Choroid plexus epithelial cell (primary cell): ENCODE measurements around the gene RPS8.

Experiments
- DNase-seq: peaks from one replicate; pipeline ENCODE4 v3.0.0-alpha.2; 2010; ENCODE audit warnings: low read depth
- H3K4me3 ChIP-seq: 2 replicates; pipeline ENCODE4 v1.5.1; 2011; ENCODE audit warnings: low read depth, mild to moderate bottlenecking, control low read depth, low read length, moderate library complexity
- TF ChIP-seq, protein P1 (sequence below): conservative IDR thresholded peaks from 2 replicates; pipeline ENCODE4 v1.5.1; 2011; ENCODE audit warnings: low read depth, mild to moderate bottlenecking, control low read depth, inconsistent platforms, low read length, moderate library complexity

The RPS8 gene

DNA sequence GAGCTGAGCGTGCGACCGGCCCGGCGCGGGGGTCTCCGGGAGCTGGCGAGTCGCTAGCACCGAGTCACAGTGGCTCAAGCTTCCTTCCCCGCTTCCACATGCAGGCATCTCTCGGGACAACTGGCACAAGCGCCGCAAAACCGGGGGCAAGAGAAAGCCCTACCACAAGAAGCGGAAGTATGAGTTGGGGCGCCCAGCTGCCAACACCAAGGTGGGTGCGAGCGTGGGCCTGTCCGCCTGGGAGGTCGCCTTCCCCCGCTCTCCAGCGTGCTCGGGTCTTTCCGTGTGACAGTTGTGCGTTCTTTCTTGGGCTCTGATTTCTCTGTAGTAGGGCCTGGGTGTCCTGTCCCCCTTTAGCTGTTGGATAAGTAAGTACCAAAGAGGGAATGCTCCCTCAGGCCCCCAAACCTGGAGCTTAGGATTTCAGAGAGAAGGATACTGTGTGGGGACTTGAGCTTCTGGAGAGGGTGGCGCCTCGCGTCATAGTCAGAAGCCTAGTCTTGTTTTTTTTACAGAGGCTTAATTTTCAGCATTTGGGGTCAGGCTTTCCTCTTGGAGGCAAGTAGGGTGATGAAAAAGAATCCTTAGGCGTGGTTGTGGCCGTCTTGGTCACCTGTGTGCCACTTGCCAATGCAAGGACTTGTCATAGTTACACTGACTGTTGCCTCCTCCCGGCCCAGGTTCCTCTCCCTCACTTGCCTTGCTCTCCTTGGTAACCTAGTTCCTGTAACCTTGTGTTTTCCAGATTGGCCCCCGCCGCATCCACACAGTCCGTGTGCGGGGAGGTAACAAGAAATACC lies 790 bp downstream of the RPS8 start:
- peak overlapping the region; percentile 98 for H3K4me3 ChIP-seq
- TF ChIP-seq, protein P1, sequence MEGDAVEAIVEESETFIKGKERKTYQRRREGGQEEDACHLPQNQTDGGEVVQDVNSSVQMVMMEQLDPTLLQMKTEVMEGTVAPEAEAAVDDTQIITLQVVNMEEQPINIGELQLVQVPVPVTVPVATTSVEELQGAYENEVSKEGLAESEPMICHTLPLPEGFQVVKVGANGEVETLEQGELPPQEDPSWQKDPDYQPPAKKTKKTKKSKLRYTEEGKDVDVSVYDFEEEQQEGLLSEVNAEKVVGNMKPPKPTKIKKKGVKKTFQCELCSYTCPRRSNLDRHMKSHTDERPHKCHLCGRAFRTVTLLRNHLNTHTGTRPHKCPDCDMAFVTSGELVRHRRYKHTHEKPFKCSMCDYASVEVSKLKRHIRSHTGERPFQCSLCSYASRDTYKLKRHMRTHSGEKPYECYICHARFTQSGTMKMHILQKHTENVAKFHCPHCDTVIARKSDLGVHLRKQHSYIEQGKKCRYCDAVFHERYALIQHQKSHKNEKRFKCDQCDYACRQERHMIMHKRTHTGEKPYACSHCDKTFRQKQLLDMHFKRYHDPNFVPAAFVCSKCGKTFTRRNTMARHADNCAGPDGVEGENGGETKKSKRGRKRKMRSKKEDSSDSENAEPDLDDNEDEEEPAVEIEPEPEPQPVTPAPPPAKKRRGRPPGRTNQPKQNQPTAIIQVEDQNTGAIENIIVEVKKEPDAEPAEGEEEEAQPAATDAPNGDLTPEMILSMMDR = no peak
- peak; percentile 37 for DNase-seq

DNA sequence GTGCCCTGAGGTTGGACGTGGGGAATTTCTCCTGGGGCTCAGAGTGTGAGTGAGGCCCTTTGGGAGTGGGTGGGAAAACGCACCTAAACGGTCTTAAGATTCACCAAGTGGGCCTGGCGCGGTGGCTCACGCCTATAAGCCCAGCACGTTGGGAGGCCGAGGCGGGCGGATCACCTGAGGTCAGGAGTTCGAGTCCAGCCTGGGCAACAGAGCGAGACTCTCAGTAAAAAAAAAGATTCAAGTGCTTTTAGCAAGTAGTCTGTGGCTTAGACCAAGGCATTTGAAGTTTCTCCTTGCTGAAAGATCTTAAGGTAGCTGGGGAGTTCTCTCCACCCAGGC lies 1.4 kb downstream of the RPS8 start:
- TF ChIP-seq, protein P1 = no peak
- no peak for DNase-seq
- peak overlapping the region; percentile 98 for H3K4me3 ChIP-seq

DNA sequence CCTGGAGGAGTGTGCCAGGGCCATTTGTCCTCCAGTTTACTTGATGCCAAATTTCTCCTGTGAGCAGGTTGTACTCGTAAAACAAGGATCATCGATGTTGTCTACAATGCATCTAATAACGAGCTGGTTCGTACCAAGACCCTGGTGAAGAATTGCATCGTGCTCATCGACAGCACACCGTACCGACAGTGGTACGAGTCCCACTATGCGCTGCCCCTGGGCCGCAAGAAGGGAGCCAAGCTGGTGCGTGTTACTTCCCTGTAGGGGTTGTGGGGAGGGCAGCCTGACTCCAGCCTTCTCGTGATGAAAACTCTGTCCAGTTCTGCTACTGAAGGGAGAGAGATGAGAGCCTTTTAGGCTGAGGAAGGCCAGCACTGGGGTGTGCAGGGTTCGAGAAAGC lies 2.2 kb downstream of the RPS8 start:
- H3K4me3 ChIP-seq = peak overlapping the region; percentile 98
- TF ChIP-seq, protein P1 = no peak

DNA sequence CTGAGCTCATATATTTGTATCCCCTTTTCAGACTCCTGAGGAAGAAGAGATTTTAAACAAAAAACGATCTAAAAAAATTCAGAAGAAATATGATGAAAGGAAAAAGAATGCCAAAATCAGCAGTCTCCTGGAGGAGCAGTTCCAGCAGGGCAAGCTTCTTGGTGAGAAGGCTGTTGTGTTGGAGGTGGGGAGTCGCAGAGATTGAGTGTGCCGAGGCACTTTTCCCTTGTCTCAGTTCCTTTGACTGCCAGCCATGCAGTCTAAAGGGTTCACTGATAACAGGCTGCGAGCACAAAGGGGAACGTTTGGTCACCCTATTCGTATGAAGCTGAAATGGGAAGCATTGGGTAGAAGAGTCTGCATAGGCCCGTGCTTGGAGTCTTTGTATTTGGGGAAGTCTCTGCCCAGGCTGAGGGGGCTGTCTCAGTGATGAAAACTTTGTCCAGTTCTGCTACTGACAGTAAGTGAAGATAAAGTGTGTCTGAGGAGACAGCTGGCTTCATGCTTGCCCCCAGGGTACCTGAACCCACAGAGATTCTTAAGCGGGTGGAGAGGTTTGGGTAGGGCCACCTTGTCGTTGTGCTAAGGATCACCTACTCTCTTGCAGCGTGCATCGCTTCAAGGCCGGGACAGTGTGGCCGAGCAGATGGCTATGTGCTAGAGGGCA lies 2.8 kb downstream of the RPS8 start:
- no peak for DNase-seq
- TF ChIP-seq, protein P1 = no peak
- peak overlapping the region; percentile 98 for H3K4me3 ChIP-seq

More for the DNA sequence above, 2.2 kb downstream of the RPS8 start:
- DNase-seq = no peak

DNA sequence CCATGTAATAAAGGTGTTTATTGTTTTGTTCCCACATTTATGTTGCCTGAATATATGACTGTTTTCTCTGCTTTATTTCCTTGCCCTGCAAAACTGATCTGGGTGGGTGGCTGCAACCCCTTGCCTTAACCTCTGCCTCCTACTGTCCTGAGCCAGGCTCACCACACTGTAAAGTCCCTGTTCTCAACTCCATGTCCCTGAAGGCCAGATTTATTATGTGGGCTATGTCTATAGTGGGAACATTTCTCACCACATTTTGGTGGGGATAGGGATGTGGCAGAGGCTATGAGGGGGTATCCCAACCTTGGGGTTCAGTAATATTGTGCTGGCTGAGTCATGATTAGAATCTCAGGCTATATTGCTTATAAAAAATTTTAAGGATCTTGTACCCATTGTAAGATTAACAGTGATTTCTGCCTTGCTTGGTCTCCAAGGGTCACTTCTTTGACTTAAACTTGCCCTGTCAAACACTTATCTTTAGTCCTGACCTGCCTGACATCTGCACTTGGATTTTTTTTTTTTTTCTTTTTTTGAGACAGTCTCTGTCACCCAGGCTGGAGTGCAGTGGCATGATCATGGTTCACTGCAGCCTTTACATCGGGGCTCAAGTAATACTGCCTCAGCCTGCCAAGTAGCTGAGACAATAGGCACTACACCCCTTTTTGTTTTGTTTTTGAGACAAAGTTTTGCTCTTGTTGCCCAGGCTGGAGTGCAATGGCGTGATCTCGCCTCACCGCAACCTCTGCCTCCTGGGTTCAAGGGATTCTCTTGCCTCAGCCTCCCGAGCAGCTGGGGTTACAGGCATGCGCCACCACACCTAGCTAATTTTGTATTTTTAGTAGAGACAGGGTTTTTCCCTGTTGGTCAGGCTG lies 3.6 kb downstream of the RPS8 start:
- DNase-seq = no peak
- TF ChIP-seq, protein P1 = no peak
- H3K4me3 ChIP-seq = no peak overlapping the region

DNA sequence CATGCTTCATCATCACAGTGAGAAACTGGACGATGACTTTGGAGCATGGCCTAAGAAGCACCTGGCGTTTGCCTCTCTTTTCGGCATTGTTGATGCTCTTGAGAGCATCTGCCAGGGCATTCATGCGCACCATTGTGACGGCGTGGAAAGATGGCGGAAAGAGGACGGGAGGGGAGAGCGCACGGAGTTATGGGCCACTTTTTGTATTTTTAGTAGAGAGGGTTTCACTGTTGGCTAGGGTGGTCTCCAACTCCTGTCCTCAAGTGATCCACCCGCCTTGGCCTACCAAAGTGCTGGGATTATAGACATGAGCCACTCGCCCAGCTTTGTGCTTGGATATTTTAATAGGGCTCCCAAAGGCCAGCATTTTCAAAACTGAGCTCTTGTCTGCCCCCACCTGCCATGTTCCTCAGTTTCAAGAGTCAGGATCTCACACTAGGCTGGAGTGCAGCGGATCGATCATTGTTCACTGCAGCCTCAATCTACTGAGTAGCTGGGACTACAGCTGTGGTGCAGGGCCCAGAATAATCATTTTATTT lies 5.3 kb downstream of the RPS8 start:
- TF ChIP-seq, protein P1 = no peak
- no peak for DNase-seq
- no peak overlapping the region for H3K4me3 ChIP-seq
